Liver (tissue), 9 donors: Measurements from ENCODE around the gene ST6GAL1. TPM values are rescaled to one million over a fixed set of nuclear protein-coding genes. Genes with fewer than 3 reads are reported as not detected.
"Not testable (repeated sequence)": the region's sequence is repeated elsewhere in the genome, so short reads cannot be mapped to it uniquely, and the experiment has no call there.

Source experiments
- DNase-seq: peaks from one replicate; pipeline ENCODE4 v3.0.0-alpha.2; 2017; ENCODE audit warnings: low spot score
- H3K27ac ChIP-seq, 2 donors: one replicate each; pipeline ENCODE4 v1.7.0; 2013; ENCODE audit warnings: inconsistent platforms in 2 of 2, low read length in 2 of 2, control low read depth in 1 of 2, low read depth in 1 of 2, mild to moderate bottlenecking in 1 of 2
- H3K27me3 ChIP-seq, 4 donors: one replicate each; pipeline versions ENCODE4 v1.6.1 to v1.7.0; 2013; ENCODE audit warnings: low read length in 3 of 4, inconsistent platforms in 1 of 4, mild to moderate bottlenecking in 1 of 4, moderate library complexity in 1 of 4; ENCODE audit not compliant: control insufficient read depth in 4 of 4, insufficient read depth in 4 of 4
- H3K36me3 ChIP-seq, 4 donors: one replicate each; pipeline versions ENCODE4 v1.6.1 to v1.7.0; 2013; ENCODE audit warnings: low read length in 3 of 4, mild to moderate bottlenecking in 3 of 4, low read depth in 1 of 4, moderate library complexity in 1 of 4; ENCODE audit not compliant: control insufficient read depth in 4 of 4, insufficient read depth in 3 of 4
- H3K4me1 ChIP-seq, 4 donors: one replicate each; pipeline versions ENCODE4 v1.6.1 to v1.7.0; 2013; ENCODE audit warnings: low read length in 3 of 4, mild to moderate bottlenecking in 3 of 4, moderate library complexity in 1 of 4; ENCODE audit not compliant: control insufficient read depth in 4 of 4, insufficient read depth in 4 of 4
- H3K4me3 ChIP-seq, 3 donors: one replicate each; pipeline versions ENCODE4 v1.6.1 to v1.7.0; 2013; ENCODE audit warnings: low read length in 3 of 3, control low read depth in 1 of 3, low read depth in 1 of 3, mild to moderate bottlenecking in 1 of 3
- H3K9ac ChIP-seq, 2 donors: one replicate each; pipeline ENCODE4 v1.7.0; 2013; ENCODE audit warnings: low read length in 2 of 2, mild to moderate bottlenecking in 2 of 2, moderate library complexity in 2 of 2, control low read depth in 1 of 2, low read depth in 1 of 2
- H3K9me3 ChIP-seq, 4 donors: one replicate each; pipeline versions ENCODE4 v1.6.1 to v1.7.0; 2013; ENCODE audit warnings: low read length in 3 of 4; ENCODE audit not compliant: control insufficient read depth in 4 of 4
- FOXA2 ChIP-seq: IDR thresholded peaks from 2 replicates; pipeline ENCODE4 v1.6.1; 2016; ENCODE audit warnings: antibody characterized with exemption
- GABPA ChIP-seq, 2 donors: IDR thresholded peaks in 1 of 2; conservative IDR thresholded peaks in 1 of 2; 2 replicates each; pipeline ENCODE4 v1.6.1; 2016; ENCODE audit warnings: antibody characterized with exemption in 2 of 2, mild to moderate bottlenecking in 1 of 2, moderate library complexity in 1 of 2
- HNF4G ChIP-seq: IDR thresholded peaks from 2 replicates; pipeline ENCODE4 v1.6.1; 2016; ENCODE audit warnings: antibody characterized with exemption
- JUND ChIP-seq, 2 donors: IDR thresholded peaks; 2 replicates each; pipeline ENCODE4 v1.6.1; 2016; ENCODE audit warnings: antibody characterized with exemption in 2 of 2
- RAD21 ChIP-seq, 2 donors: IDR thresholded peaks; 2 replicates each; pipeline ENCODE4 v1.6.1; 2016; ENCODE audit warnings: antibody characterized with exemption in 2 of 2, mild to moderate bottlenecking in 2 of 2
- REST ChIP-seq: IDR thresholded peaks from 2 replicates; pipeline ENCODE4 v1.6.1; 2016; ENCODE audit warnings: antibody characterized with exemption, mild to moderate bottlenecking
- RXRA ChIP-seq, 2 donors: IDR thresholded peaks; 2 replicates each; pipeline ENCODE4 v1.6.1; 2017 to 2018; ENCODE audit warnings: antibody characterized with exemption in 2 of 2, mild to moderate bottlenecking in 1 of 2
- SP1 ChIP-seq: IDR thresholded peaks from 2 replicates; pipeline ENCODE4 v1.6.1; 2018; ENCODE audit warnings: antibody characterized with exemption, mild to moderate bottlenecking
- TAF1 ChIP-seq: conservative IDR thresholded peaks from 2 replicates; pipeline ENCODE4 v1.6.1; 2016; ENCODE audit warnings: antibody characterized with exemption, mild to moderate bottlenecking
- YY1 ChIP-seq: IDR thresholded peaks from 2 replicates; pipeline ENCODE4 v1.6.1; 2016; ENCODE audit warnings: antibody characterized with exemption, mild to moderate bottlenecking
- WGBS: extraction: QIAGEN DNeasy Blood & Tissue Kit; methylation state at CpG from one replicate; pipeline ENCODE4 v1.1.7; 2013; 5-methylcytosine and 5-hydroxymethylcytosine counted together
- polyA plus RNA-seq, 2 donors: library from polyadenylated mRNA; stranded (reverse) in 1 of 2; unstranded in 1 of 2; fragments of 200-250 nt in 1 of 2; fragments of >200 nt in 1 of 2; fragmentation: Nextera tagmentation in 1 of 2; extraction: Ambion mirVana in 1 of 2; gene quantifications; one replicate each; pipeline versions ENCODE4 v1.2.1 to v1.2.3, GENCODE V29; 2013 to 2015
- total RNA-seq, 2 donors: library from RNA; depleted of rRNA; stranded (reverse); fragments of >200 nt; gene quantifications; one replicate each; pipeline ENCODE4 v1.2.3, GENCODE V29; 2014
- TF ChIP-seq, protein P1 (sequence below): IDR thresholded peaks from 2 replicates; pipeline ENCODE4 v1.6.1; 2016; ENCODE audit warnings: antibody characterized with exemption
- TF ChIP-seq, protein P2 (sequence below): fragments of 150-350 bp; IDR thresholded peaks from 2 replicates; pipeline ENCODE4 v1.5.1; 2017; ENCODE audit warnings: improper control_type of control experiment, low read depth, low read length; ENCODE audit not compliant: missing input control
- TF ChIP-seq, protein P3 (sequence below): IDR thresholded peaks from 2 replicates; pipeline ENCODE4 v1.6.1; 2016; ENCODE audit warnings: antibody characterized with exemption
- donor health status: healthy.
- donor health status: healthy.
- donor health status: healthy.
- donor health status: healthy.
- donor health status: healthy.

Gene ST6GAL1
- total and polyA plus RNA-seq, 4 donors: 102 to 425 (median 328) TPM

DNA sequence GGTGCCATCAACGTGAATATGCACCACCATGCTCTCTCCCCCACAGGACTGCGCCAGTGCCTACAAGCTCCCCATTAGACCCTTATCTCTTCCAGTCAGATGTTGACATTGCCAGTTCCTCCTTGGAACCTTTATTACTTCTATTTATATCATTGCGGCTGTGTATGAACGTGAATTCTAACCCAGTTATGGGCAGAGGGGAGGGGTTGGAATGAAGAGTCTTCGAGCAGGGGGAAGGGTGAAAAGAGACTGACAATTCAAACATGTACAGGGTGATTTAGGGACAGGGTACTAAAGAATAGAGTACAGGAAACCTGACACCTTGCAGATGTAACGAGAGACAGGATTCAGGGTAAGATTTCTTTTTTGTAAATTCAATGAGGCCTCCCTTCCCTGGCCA lies 41.8 kb upstream of the ST6GAL1 start:
- peak; percentile 42 for DNase-seq
- Histone ChIP-seq H3K9ac (no peak overlapping the region), H3K9me3 (no peaks in the 10 kb centered on the region), H3K4me3 (no peak overlapping the region), H3K27ac (no peak overlapping the region), H3K36me3 (no peaks in the 10 kb centered on the region), H3K27me3 (no peaks in the 10 kb centered on the region), H3K4me1 (no peaks in the 10 kb centered on the region)
- 63% methylated on average over 6 of the region's 6 CpGs for WGBS
- TF ChIP-seq, protein P1, sequence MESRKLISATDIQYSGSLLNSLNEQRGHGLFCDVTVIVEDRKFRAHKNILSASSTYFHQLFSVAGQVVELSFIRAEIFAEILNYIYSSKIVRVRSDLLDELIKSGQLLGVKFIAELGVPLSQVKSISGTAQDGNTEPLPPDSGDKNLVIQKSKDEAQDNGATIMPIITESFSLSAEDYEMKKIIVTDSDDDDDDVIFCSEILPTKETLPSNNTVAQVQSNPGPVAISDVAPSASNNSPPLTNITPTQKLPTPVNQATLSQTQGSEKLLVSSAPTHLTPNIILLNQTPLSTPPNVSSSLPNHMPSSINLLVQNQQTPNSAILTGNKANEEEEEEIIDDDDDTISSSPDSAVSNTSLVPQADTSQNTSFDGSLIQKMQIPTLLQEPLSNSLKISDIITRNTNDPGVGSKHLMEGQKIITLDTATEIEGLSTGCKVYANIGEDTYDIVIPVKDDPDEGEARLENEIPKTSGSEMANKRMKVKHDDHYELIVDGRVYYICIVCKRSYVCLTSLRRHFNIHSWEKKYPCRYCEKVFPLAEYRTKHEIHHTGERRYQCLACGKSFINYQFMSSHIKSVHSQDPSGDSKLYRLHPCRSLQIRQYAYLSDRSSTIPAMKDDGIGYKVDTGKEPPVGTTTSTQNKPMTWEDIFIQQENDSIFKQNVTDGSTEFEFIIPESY: no peak
- TF ChIP-seq YY1 (no peak), RXRA (IDR thresholded peaks at IDR 0.05) (no peak), REST (no peak), SP1 (no peak)
- TF ChIP-seq, protein P2, sequence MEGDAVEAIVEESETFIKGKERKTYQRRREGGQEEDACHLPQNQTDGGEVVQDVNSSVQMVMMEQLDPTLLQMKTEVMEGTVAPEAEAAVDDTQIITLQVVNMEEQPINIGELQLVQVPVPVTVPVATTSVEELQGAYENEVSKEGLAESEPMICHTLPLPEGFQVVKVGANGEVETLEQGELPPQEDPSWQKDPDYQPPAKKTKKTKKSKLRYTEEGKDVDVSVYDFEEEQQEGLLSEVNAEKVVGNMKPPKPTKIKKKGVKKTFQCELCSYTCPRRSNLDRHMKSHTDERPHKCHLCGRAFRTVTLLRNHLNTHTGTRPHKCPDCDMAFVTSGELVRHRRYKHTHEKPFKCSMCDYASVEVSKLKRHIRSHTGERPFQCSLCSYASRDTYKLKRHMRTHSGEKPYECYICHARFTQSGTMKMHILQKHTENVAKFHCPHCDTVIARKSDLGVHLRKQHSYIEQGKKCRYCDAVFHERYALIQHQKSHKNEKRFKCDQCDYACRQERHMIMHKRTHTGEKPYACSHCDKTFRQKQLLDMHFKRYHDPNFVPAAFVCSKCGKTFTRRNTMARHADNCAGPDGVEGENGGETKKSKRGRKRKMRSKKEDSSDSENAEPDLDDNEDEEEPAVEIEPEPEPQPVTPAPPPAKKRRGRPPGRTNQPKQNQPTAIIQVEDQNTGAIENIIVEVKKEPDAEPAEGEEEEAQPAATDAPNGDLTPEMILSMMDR: no peak

GRCh38 chr3:186889698-186890097 lies 40.6 kb upstream of the ST6GAL1 start:
- DNase-seq, H3K4me1 ChIP-seq, H3K36me3 ChIP-seq, H3K9ac ChIP-seq, H3K4me3 ChIP-seq, H3K9me3 ChIP-seq, H3K27ac ChIP-seq, H3K27me3 ChIP-seq: not testable (repeated sequence)
- 98% methylated on average over 4 of the region's 4 CpGs for WGBS

- no peaks in the 10 kb centered on the region for H3K4me1 ChIP-seq
- H3K27me3 ChIP-seq: no peaks in the 10 kb centered on the region
- no peaks in the 10 kb centered on the region for H3K36me3 ChIP-seq
- H3K27ac ChIP-seq: no peak overlapping the region
- TF ChIP-seq RXRA (IDR thresholded peaks at IDR 0.05) (no peak), GABPA (IDR thresholded peaks at IDR 0.05 in 1 of 2, conservative IDR thresholded peaks at IDR 0.05 in 1 of 2) (no peak), FOXA2 (no peak), JUND (IDR thresholded peaks at IDR 0.05) (no peak), TAF1 (no peak), REST (no peak), HNF4G (no peak), SP1 (no peak), RAD21 (IDR thresholded peaks at IDR 0.05) (no peak)
- TF ChIP-seq, protein P3, sequence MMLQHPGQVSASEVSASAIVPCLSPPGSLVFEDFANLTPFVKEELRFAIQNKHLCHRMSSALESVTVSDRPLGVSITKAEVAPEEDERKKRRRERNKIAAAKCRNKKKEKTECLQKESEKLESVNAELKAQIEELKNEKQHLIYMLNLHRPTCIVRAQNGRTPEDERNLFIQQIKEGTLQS: no peak
- no peak for DNase-seq
- no peak overlapping the region for H3K4me3 ChIP-seq
- H3K9me3 ChIP-seq: no peaks in the 10 kb centered on the region
- H3K9ac ChIP-seq: no peak overlapping the region
These were observed 39.4 kb upstream of the ST6GAL1 start for GRCh38 chr3:186890911-186891310.

- not testable (repeated sequence) for DNase-seq, H3K4me1 ChIP-seq, H3K36me3 ChIP-seq, H3K27me3 ChIP-seq, H3K9ac ChIP-seq, H3K9me3 ChIP-seq, H3K4me3 ChIP-seq, H3K27ac ChIP-seq
- no CpG with 5 or more reads among the region's 2 CpGs for WGBS
These were observed 37.3 kb upstream of the ST6GAL1 start for GRCh38 chr3:186893071-186893470.
